OCI-LY3 (cell line): ENCODE results near the gene MOV10.

ENCODE experiments used
- H2AFZ ChIP-seq: fragments of 200-600, 300-600 bp; shearing (Covaris generic); 2 replicates; pipeline ENCODE4 v1.6.0; 2014; ENCODE audit warnings: antibody characterized with exemption, low read depth, low read length
- H3K27ac ChIP-seq: fragments of 200-600, 300-600 bp; sonication (generic); 2 replicates; pipeline ENCODE4 v1.5.1; 2014; ENCODE audit warnings: mild to moderate bottlenecking, low read length, moderate library complexity, mixed read lengths
- H3K27me3 ChIP-seq: fragments of 200-600, 300-600 bp; sonication (generic); 2 replicates; pipeline ENCODE4 v1.6.1; 2014; ENCODE audit warnings: low read depth, low read length, mixed read lengths
- H3K36me3 ChIP-seq: fragments of 200-600, 300-600 bp; sonication (generic); replicated peaks from 2 replicates; pipeline ENCODE3; 2014; ENCODE audit warnings: low read depth, low read length, mixed read lengths
- H3K4me1 ChIP-seq: fragments of 300-600, 200-600 bp; sonication (generic); 2 replicates; pipeline ENCODE4 v1.6.1; 2014; ENCODE audit warnings: low read length, mixed read lengths
- H3K4me2 ChIP-seq: fragments of 200-600, 300-600 bp; sonication (generic); 2 replicates; pipeline ENCODE4 v1.6.1; 2014; ENCODE audit warnings: low read length, mixed read lengths
- H3K4me3 ChIP-seq: fragments of 300-600, 200-600 bp; sonication (generic); 2 replicates; pipeline ENCODE4 v1.5.1; 2014; ENCODE audit warnings: antibody characterized with exemption, mild to moderate bottlenecking, low read length, moderate library complexity
- H3K79me2 ChIP-seq: fragments of 300-600, 200-600 bp; shearing (Covaris generic); 2 replicates; pipeline ENCODE4 v1.6.1; 2014; ENCODE audit warnings: mild to moderate bottlenecking, low read length, mixed read lengths
- H3K9ac ChIP-seq: fragments of 300-600, 200-600 bp; shearing (Covaris generic); 2 replicates; pipeline ENCODE4 v1.6.0; 2014; ENCODE audit warnings: mild to moderate bottlenecking, low read length, moderate library complexity
- H3K9me3 ChIP-seq: fragments of 200-600, 300-600 bp; shearing (Covaris generic); 2 replicates; pipeline ENCODE4 v1.6.1; 2014; ENCODE audit warnings: low read length, mixed read lengths; ENCODE audit not compliant: insufficient read depth
- H4K20me1 ChIP-seq: fragments of 200-600, 300-600 bp; sonication (generic); 2 replicates; pipeline ENCODE4 v1.6.1; 2016; ENCODE audit warnings: low read length, mixed read lengths; ENCODE audit not compliant: insufficient read depth
- CTCF ChIP-seq: fragments of 200-600, 300-600 bp; sonication (generic); IDR thresholded peaks from 2 replicates; pipeline ENCODE4 v1.5.1; 2014; ENCODE audit warnings: antibody characterized with exemption, low read length, low read depth
- EZH2phosphoT487 ChIP-seq: fragments of 200-600 bp; shearing (Covaris generic); IDR thresholded peaks from 2 replicates; pipeline ENCODE4 v1.6.1; 2018; ENCODE audit warnings: antibody characterized with exemption, mixed run types, low read depth

MOV10 gene

GRCh38 chr1:112677501-112677900 is 3.0 kb downstream of the MOV10 start:
- Histone ChIP-seq H4K20me1 (no peaks in the 10 kb centered on the region), H3K4me1 (peaks cover 20% of the 10 kb centered on the region), H3K27me3 (no peaks in the 10 kb centered on the region), H3K36me3 (no peaks in the 10 kb centered on the region), H3K9me3 (no peaks in the 10 kb centered on the region), H3K9ac (no peak overlapping the region), H3K4me2 (no peak overlapping the region), H3K27ac (no peak overlapping the region), H3K4me3 (no peak overlapping the region), H2AFZ (no peak overlapping the region), H3K79me2 (no peaks in the 10 kb centered on the region)
- TF ChIP-seq EZH2phosphoT487 (no peak), CTCF (no peak)

GRCh38 chr1:112678605-112679004 is 4.1 kb downstream of the MOV10 start:
- Histone ChIP-seq H3K27ac (no peak overlapping the region), H3K27me3 (no peaks in the 10 kb centered on the region), H3K9ac (no peak overlapping the region), H4K20me1 (no peaks in the 10 kb centered on the region), H3K4me1 (peaks cover 19% of the 10 kb centered on the region), H2AFZ (no peak overlapping the region), H3K79me2 (no peaks in the 10 kb centered on the region), H3K36me3 (no peaks in the 10 kb centered on the region), H3K9me3 (no peaks in the 10 kb centered on the region), H3K4me3 (no peak overlapping the region), H3K4me2 (no peak overlapping the region)
- TF ChIP-seq CTCF (no peak), EZH2phosphoT487 (no peak)

- Histone ChIP-seq H3K79me2 (no peaks in the 10 kb centered on the region), H3K27ac (no peak overlapping the region), H3K4me3 (no peak overlapping the region), H3K36me3 (no peaks in the 10 kb centered on the region), H4K20me1 (no peaks in the 10 kb centered on the region), H3K9me3 (no peaks in the 10 kb centered on the region), H2AFZ (no peak overlapping the region), H3K9ac (no peak overlapping the region), H3K4me1 (no peaks in the 10 kb centered on the region), H3K4me2 (no peak overlapping the region), H3K27me3 (no peaks in the 10 kb centered on the region)
- no peak for TF ChIP-seq CTCF
- no peak for TF ChIP-seq EZH2phosphoT487
Measured at GRCh38 chr1:112685913-112686312, 11.5 kb downstream of the MOV10 start.

GRCh38 chr1:112686417-112686816 is 12.0 kb downstream of the MOV10 start:
- no peaks in the 10 kb centered on the region for H3K27me3 ChIP-seq
- no peak overlapping the region for H3K27ac ChIP-seq
- H3K79me2 ChIP-seq: no peaks in the 10 kb centered on the region
- no peaks in the 10 kb centered on the region for H3K4me1 ChIP-seq
- H3K4me3 ChIP-seq: no peak overlapping the region
- no peak overlapping the region for H3K4me2 ChIP-seq
- no peaks in the 10 kb centered on the region for H3K9me3 ChIP-seq
- H3K9ac ChIP-seq: no peak overlapping the region
- no peaks in the 10 kb centered on the region for H4K20me1 ChIP-seq
- no peak for TF ChIP-seq CTCF
- TF ChIP-seq EZH2phosphoT487: no peak
- no peaks in the 10 kb centered on the region for H3K36me3 ChIP-seq
- H2AFZ ChIP-seq: no peak overlapping the region
